ENCODE measurements around the gene TXNRD1.
"Not testable (repeated sequence)": the region's sequence is repeated elsewhere in the genome, so short reads cannot be mapped to it uniquely, and the experiment has no call there.

TXNRD1 gene

GRCh38 chr12:104187446-104188155 lies 28.0 kb upstream of the TXNRD1 start:
- DNase-seq, result no peak
- in situ Hi-C loops (cut with MboI; ENCODE audit: low pct_unique_long_range_greater_than_20kb, low sequenced_read_pairs), result loop anchor here (25.0 kb wide), 1 partner anchor 1200 kb away; no protein-coding TSS in a partner anchor

- in situ Hi-C loops (cut with MboI; ENCODE audit: low pct_unique_long_range_greater_than_20kb, low sequenced_read_pairs), result loop anchor here (25.0 kb wide), 1 partner anchor 1199 kb away; no protein-coding TSS in a partner anchor
- DNase-seq, result no peak
These were observed 27.0 kb upstream of the TXNRD1 start for GRCh38 chr12:104188534-104188933.

GRCh38 chr12:104189915-104190555 lies 25.5 kb upstream of the TXNRD1 start:
- no peak for DNase-seq
- in situ Hi-C loops (cut with MboI; ENCODE audit: low pct_unique_long_range_greater_than_20kb, low sequenced_read_pairs), result loop anchor here (25.0 kb wide), 1 partner anchor 1197 kb away; no protein-coding TSS in a partner anchor

- no peak for DNase-seq
- in situ Hi-C loops (cut with MboI; ENCODE audit: low pct_unique_long_range_greater_than_20kb, low sequenced_read_pairs), result loop anchor here (25.0 kb wide), 1 partner anchor 1197 kb away; no protein-coding TSS in a partner anchor
These were observed 24.9 kb upstream of the TXNRD1 start for GRCh38 chr12:104190641-104191176.

GRCh38 chr12:104197264-104197663 lies 18.3 kb upstream of the TXNRD1 start:
- in situ Hi-C loops (cut with MboI; ENCODE audit: low pct_unique_long_range_greater_than_20kb, low sequenced_read_pairs), result loop anchor here (25.0 kb wide), 1 partner anchor 1190 kb away; no protein-coding TSS in a partner anchor
- DNase-seq, result no peak

GRCh38 chr12:104199964-104200363 lies 15.6 kb upstream of the TXNRD1 start:
- no peak for DNase-seq
- in situ Hi-C loops (cut with MboI; ENCODE audit: low pct_unique_long_range_greater_than_20kb, low sequenced_read_pairs), result loop anchor here (25.0 kb wide), 3 partner anchors 162 to 1187 kb away; no protein-coding TSS in a partner anchor

- in situ Hi-C loops (cut with MboI; ENCODE audit: low pct_unique_long_range_greater_than_20kb, low sequenced_read_pairs), result loop anchor here (25.0 kb wide), 2 partner anchors 161 to 861 kb away; no protein-coding TSS in a partner anchor
- peak; percentile 81 for DNase-seq
These were observed 14.2 kb upstream of the TXNRD1 start for GRCh38 chr12:104201238-104202001.

- in situ Hi-C loops (cut with MboI; ENCODE audit: low pct_unique_long_range_greater_than_20kb, low sequenced_read_pairs), result loop anchor here (25.0 kb wide), 2 partner anchors 157 to 857 kb away; no protein-coding TSS in a partner anchor
- DNase-seq, result no peak
These were observed 10.7 kb upstream of the TXNRD1 start for GRCh38 chr12:104204690-104205480.

GRCh38 chr12:104207416-104208205 lies 8.0 kb upstream of the TXNRD1 start:
- DNase-seq, result no peak
- in situ Hi-C loops (cut with MboI; ENCODE audit: low pct_unique_long_range_greater_than_20kb, low sequenced_read_pairs), result loop anchor here (25.0 kb wide), 2 partner anchors 155 to 855 kb away; no protein-coding TSS in a partner anchor

- in situ Hi-C loops (cut with MboI; ENCODE audit: low pct_unique_long_range_greater_than_20kb, low sequenced_read_pairs), result loop anchor here (25.0 kb wide), 2 partner anchors 150 to 850 kb away; no protein-coding TSS in a partner anchor
- DNase-seq, result no peak
These were observed 3.1 kb upstream of the TXNRD1 start for GRCh38 chr12:104212516-104212915.

GRCh38 chr12:104213952-104214351 lies 1.6 kb upstream of the TXNRD1 start:
- in situ Hi-C loops (cut with MboI; ENCODE audit: low pct_unique_long_range_greater_than_20kb, low sequenced_read_pairs), result loop anchor here (25.0 kb wide), 2 partner anchors 148 to 848 kb away; no protein-coding TSS in a partner anchor
- no peak for DNase-seq

- in situ Hi-C loops (cut with MboI; ENCODE audit: low pct_unique_long_range_greater_than_20kb, low sequenced_read_pairs), result loop anchor here (25.0 kb wide), 2 partner anchors 146 to 846 kb away; no protein-coding TSS in a partner anchor
- no peak for DNase-seq
These were observed 944 bp downstream of the TXNRD1 start for GRCh38 chr12:104216521-104216924.

- in situ Hi-C loops (cut with MboI; ENCODE audit: low pct_unique_long_range_greater_than_20kb, low sequenced_read_pairs), result loop anchor here (25.0 kb wide), 2 partner anchors 144 to 844 kb away; no protein-coding TSS in a partner anchor
- not testable (repeated sequence) for DNase-seq
These were observed 2.9 kb downstream of the TXNRD1 start for GRCh38 chr12:104218506-104218905.

- in situ Hi-C loops (cut with MboI; ENCODE audit: low pct_unique_long_range_greater_than_20kb, low sequenced_read_pairs), result loop anchor here (25.0 kb wide), 2 partner anchors 143 to 843 kb away; no protein-coding TSS in a partner anchor
- no peak for DNase-seq
These were observed 3.4 kb downstream of the TXNRD1 start for GRCh38 chr12:104218935-104219334.

- in situ Hi-C loops (cut with MboI; ENCODE audit: low pct_unique_long_range_greater_than_20kb, low sequenced_read_pairs), result loop anchor here (25.0 kb wide), 2 partner anchors 143 to 843 kb away; no protein-coding TSS in a partner anchor
- peak; percentile 64 for DNase-seq
These were observed 3.8 kb downstream of the TXNRD1 start for GRCh38 chr12:104219361-104219892.

- in situ Hi-C loops (cut with MboI; ENCODE audit: low pct_unique_long_range_greater_than_20kb, low sequenced_read_pairs), result loop anchor here (25.0 kb wide), 2 partner anchors 142 to 842 kb away; no protein-coding TSS in a partner anchor
These were observed 4.4 kb downstream of the TXNRD1 start for GRCh38 chr12:104219908-104220404.

More at GRCh38 chr12:104219908-104220404, 4.4 kb downstream of the TXNRD1 start:
- DNase-seq, result peak; percentile 79

Data from KBM-7 (cell line).